SK-N-MC (cell line): Measurements from ENCODE around the gene AJUBA.

ENCODE experiments used
- EZH2 ChIP-seq: fragments of 200-600 bp; sonication (generic); IDR thresholded peaks from one replicate; pipeline ENCODE4 v1.6.1; 2017; ENCODE audit warnings: antibody characterized with exemption
- POLR2AphosphoS5 ChIP-seq: IDR thresholded peaks from 2 replicates; pipeline ENCODE4 v1.6.1; 2012; ENCODE audit warnings: mild to moderate bottlenecking, low read depth, low read length, borderline replicate concordance

DNA sequence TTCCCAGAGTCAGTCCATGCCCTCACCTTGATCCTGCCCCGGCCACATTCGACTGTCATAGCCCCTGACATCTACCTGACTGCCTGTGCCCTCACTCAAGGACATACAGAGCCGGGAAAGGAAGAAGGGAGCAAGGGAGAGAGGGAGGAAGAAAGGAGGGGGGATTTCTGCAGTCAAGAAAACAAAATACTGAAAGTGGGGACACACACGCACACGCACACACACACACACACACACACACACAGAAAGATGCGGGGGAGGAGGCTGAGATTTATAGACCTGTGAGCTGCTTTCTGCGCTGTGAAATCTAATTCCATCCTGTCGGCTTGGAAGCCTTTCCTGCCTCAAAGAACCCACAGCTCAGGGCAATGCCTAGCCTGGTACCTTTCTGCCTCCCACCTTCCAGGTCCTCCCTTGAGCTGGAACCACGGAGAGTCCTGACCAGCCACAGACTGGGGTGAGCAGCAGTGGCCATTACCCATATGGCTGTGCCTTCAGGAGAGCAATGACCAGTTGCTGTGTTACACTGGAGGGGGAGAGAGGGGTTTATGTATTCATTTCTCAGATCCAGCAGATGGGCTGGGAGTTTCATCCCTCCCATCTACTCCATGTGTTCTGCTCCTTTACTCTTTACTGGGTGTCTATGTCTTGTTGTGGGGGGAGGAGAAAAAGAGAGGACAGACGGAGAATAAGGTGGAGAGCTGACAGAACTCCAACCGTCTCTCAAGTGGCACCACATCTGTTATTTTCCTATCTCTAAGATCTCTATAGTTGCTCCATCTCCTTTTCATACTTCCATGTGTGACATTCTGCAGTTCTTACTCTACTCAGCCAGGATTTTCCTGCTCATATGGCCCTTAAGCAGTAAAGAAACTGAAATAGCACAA is 14.7 kb upstream of the AJUBA start:
- TF ChIP-seq EZH2 = no peak
- no peak for TF ChIP-seq POLR2AphosphoS5
